Left lung (tissue), 10 donors: ENCODE measurements around the gene ZNF222. TPM values are rescaled to one million over a fixed set of nuclear protein-coding genes. Genes with fewer than 3 reads are reported as not detected.

Experiments
- ATAC-seq: fragments of 200-7000 bp; cut with Tn5 transposase; one replicate; pipeline ENCODE4 v1.9.1; 2020; ENCODE audit warnings: moderate library complexity
- DNase-seq, 4 donors: peaks; one replicate each; pipeline ENCODE4 v3.0.0-alpha.2; 2013 to 2020
- H3K27ac ChIP-seq, 2 donors: fragments of 200-600 bp; sonication (generic) in 1 of 2; one replicate each; pipeline versions ENCODE4 v1.5.0 to v1.8.0; 2020 to 2021
- H3K27me3 ChIP-seq, 2 donors: fragments of 200-600 bp; sonication (generic) in 1 of 2; one replicate each; pipeline versions ENCODE4 v1.5.0 to v1.8.0; 2020 to 2021
- H3K36me3 ChIP-seq, 2 donors: fragments of 200-600 bp; sonication (generic) in 1 of 2; one replicate each; pipeline versions ENCODE4 v1.5.0 to v1.8.0; 2020 to 2021
- H3K4me1 ChIP-seq, 2 donors: fragments of 200-600 bp; one replicate each; pipeline ENCODE4 v1.8.0; 2021
- H3K4me3 ChIP-seq, 2 donors: fragments of 200-600 bp; sonication (generic) in 1 of 2; one replicate each; pipeline versions ENCODE4 v1.5.0 to v1.8.0; 2020 to 2021; ENCODE audit warnings: mild to moderate bottlenecking in 1 of 2
- H3K9me3 ChIP-seq, 2 donors: fragments of 200-600 bp; sonication (generic) in 1 of 2; one replicate each; pipeline versions ENCODE4 v1.5.0 to v1.8.0; 2020 to 2021
- CTCF ChIP-seq, 2 donors: fragments of 200-600 bp; sonication (generic) in 1 of 2; IDR thresholded peaks; one replicate each; pipeline versions ENCODE4 v1.5.0 to v1.8.0; 2021; ENCODE audit warnings: antibody characterized with exemption in 2 of 2
- intact Hi-C, 2 donors: fragments of 100-400 bp; cut with DNase I; formaldehyde crosslinking; loops; one replicate each; pipeline versions ENCODE4 v1.11.2 to v1.14.2; 2022
- polyA plus RNA-seq, 6 donors: library from polyadenylated mRNA; unstranded; fragments of 120-200 nt; gene quantifications; one replicate each; pipeline ENCODE4 v1.2.1, GENCODE V29; 2013; ENCODE audit not compliant: insufficient read length in 6 of 6
- total RNA-seq, 2 donors: library from RNA; stranded (reverse); fragmentation: NEBNext Ultra II Directional; extraction: Animal tissue kit (Norgen Biotek cat#: 25700); gene quantifications; one replicate each; pipeline ENCODE4 v1.2.1, GENCODE V29; 2021
- donor health status: DM: no; HTN: yes; CAD: no.
- donor health status: DM: no; HTN: no; CAD: no.

The ZNF222 gene
- total and polyA plus RNA-seq, 8 donors = 3.2 to 13.4 (median 10.2) TPM

DNA sequence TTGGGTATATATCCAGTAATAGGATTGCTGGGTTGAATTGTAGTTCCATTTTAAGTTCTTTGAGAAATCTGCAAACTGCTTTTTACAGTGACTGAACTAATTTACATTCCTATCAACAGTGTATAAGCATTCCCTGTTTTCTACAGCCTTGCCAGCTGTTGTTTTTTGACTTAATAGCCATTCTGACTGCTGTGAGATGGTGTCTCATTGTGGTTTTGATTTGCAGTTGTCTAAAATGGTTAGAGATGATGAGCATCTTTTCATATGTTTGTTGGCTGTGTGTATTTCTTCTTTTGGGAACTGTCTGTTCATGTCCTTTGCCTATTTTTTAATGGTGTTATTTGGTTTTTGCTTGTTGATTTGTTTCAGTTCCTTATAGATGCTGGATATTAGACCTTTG, 4.0 kb upstream of the ZNF222 start:
- Histone ChIP-seq H3K9me3 (peaks cover 0 to 20% of the 10 kb centered on the region in 2 donors), H3K27me3 (no peaks in the 10 kb centered on the region), H3K27ac (no peak overlapping the region), H3K4me1 (peaks cover 5 to 6% of the 10 kb centered on the region in 2 donors), H3K4me3 (no peak overlapping the region), H3K36me3 (no peaks in the 10 kb centered on the region)
- TF ChIP-seq CTCF (IDR thresholded peaks at IDR 0.05) = no peak
- no peak for DNase-seq
- intact Hi-C loops = no loop called here
- no peak for ATAC-seq

- Histone ChIP-seq H3K27me3 (no peaks in the 10 kb centered on the region), H3K4me3 (peak overlapping the region; percentile 70 to 71)
These were observed 321 bp upstream of the ZNF222 start for GRCh38 chr19:44024900-44025216.

DNA sequence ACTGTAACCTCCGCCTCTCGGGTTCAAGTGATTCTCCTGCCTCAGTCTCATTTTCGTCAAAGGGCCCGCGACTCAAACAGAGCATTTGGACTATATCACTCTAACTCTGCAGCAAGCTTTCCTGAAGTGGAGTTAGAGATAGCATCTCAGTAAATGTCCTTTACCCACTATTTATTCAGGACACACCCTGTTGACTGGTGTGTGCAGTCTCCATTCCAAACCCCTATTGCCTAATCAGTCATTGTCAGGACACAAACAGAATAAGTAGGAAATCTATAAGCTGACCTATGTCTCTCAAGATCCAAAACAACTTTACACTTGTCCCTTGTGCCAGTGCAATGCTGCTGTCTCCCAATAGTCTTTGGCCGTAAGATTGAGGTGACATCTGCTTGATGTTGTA, 1.4 kb downstream of the ZNF222 start:
- ATAC-seq (no peak), DNase-seq (no peak)
- no peaks in the 10 kb centered on the region for H3K27me3 ChIP-seq
- H3K9me3 ChIP-seq = peaks cover 0 to 48% of the 10 kb centered on the region in 2 donors
- no peak overlapping the region for H3K27ac ChIP-seq
- TF ChIP-seq CTCF (IDR thresholded peaks at IDR 0.05) = no peak
- peaks cover 0 to 51% of the 10 kb centered on the region in 2 donors for H3K36me3 ChIP-seq
- H3K4me1 ChIP-seq = peaks cover 6 to 7% of the 10 kb centered on the region in 2 donors
- intact Hi-C loops = no loop called here
- no peak overlapping the region for H3K4me3 ChIP-seq

More at GRCh38 chr19:44024900-44025216, 321 bp upstream of the ZNF222 start:
- no peak for DNase-seq
- peaks cover 0 to 30% of the 10 kb centered on the region in 2 donors for H3K9me3 ChIP-seq
- H3K4me1 ChIP-seq = peaks cover 6 to 7% of the 10 kb centered on the region in 2 donors
- H3K36me3 ChIP-seq = peaks cover 0 to 33% of the 10 kb centered on the region in 2 donors
- ATAC-seq = no peak
- intact Hi-C loops = no loop called here
- peak overlapping the region in 1 of 2 donors; percentile 62 for H3K27ac ChIP-seq
- no peak for TF ChIP-seq CTCF (IDR thresholded peaks at IDR 0.05)

- ATAC-seq = no peak
- DNase-seq = no peak
- no peak overlapping the region for H3K27ac ChIP-seq
- intact Hi-C loops = no loop called here
- H3K4me3 ChIP-seq = no peak overlapping the region
- peaks cover 0 to 99% of the 10 kb centered on the region in 2 donors for H3K9me3 ChIP-seq
- TF ChIP-seq CTCF (IDR thresholded peaks at IDR 0.05) = no peak
- no peaks in the 10 kb centered on the region for H3K4me1 ChIP-seq
- H3K36me3 ChIP-seq = peaks cover 0 to 63% of the 10 kb centered on the region in 2 donors
- H3K27me3 ChIP-seq = no peaks in the 10 kb centered on the region
These were observed 6.9 kb downstream of the ZNF222 start for GRCh38 chr19:44032001-44032610.

GRCh38 chr19:44042147-44042546, 17.0 kb downstream of the ZNF222 start:
- Histone ChIP-seq H3K27me3 (peaks cover 0 to under 1% of the 10 kb centered on the region in 2 donors), H3K27ac (no peak overlapping the region), H3K4me1 (no peaks in the 10 kb centered on the region), H3K4me3 (no peak overlapping the region), H3K36me3 (no peaks in the 10 kb centered on the region), H3K9me3 (peaks cover 0 to 65% of the 10 kb centered on the region in 2 donors)
- no peak for TF ChIP-seq CTCF (IDR thresholded peaks at IDR 0.05)
- no peak for DNase-seq
- no peak for ATAC-seq
- intact Hi-C loops = no loop called here
